ENCODE measurements around the gene TSPEAR.
"Not testable (repeated sequence)": the region's sequence is repeated elsewhere in the genome, so short reads cannot be mapped to it uniquely, and the experiment has no call there.

Gene TSPEAR

DNA sequence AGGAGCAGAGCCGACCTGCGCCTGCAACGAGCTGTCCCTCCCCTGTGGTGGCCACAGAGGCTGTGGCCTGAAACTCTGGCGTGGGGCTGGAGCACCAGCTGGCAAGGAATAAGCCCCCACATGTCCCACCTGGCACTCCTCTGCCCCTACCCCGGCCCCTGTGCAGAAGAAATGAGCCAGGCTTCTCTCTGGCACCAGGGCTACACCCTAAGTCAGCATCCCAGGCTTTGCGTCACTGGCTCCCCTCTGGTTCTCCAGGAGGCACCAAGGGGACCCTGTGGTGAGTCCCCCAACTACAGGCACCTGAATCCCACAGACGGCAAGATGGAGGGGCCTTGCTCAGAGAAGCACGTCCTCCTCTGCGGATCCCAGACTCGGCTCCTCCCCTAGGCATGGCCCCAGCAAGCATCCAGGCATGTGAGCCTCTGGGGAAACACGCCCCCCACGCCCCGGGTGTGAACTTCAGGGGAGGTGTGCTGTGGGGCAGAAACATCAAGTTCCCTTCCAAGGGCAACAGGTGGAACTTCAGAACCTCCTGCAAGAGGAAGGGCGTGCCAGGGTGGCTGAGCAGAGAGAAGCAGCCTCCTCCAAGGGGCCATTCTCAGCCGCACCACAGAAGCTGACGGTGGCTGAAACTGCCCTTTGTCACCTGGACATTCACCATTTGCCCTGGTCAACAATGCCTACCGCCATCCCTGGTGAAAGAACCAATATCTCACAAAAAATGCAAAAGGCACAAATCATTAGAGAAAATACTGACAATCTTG, 108.1 kb downstream of the TSPEAR start:
- no peak for DNase-seq (ENCODE audit: low spot score)

DNA sequence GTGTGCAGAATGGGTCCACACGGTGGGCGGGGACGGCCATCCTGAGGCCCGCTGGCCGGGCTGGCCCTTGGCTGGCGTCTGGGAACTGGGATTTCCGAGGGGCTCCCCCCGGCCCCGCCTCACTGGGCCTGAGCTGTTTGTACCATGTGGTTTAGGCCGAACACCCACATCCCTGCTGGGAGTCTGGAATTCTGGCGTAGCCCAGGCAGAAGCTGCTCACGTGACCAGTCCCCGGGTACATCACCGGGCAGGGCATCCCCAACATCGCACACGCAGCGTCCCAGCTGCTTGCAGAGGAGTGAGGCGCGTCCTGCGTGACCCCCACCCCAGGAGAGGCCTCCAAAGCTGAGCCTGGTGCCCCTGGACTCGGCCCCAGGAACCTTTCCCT, 108.9 kb downstream of the TSPEAR start:
- no peak for DNase-seq (ENCODE audit: low spot score)

GRCh38 chr21:44601596-44602462, 109.5 kb downstream of the TSPEAR start:
- no peak for DNase-seq (ENCODE audit: low spot score)

DNA sequence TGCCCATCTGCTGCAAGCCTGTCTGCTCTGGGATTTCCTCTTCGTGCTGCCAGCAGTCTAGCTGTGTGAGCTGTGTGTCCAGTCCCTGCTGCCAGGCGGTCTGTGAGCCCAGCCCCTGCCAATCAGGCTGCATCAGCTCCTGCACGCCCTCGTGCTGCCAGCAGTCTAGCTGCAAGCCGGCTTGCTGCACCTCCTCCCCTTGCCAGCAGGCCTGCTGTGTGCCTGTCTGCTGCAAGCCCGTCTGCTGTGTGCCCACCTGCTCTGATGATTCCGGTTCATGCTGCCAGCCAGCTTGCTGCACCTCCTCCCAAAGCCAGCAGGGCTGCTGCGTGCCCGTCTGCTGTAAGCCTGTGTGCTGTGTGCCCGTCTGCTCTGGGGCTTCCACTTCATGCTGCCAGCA, 110.3 kb downstream of the TSPEAR start:
- peak; percentile 1 for DNase-seq (ENCODE audit: low spot score)

GRCh38 chr21:44600118-44600978, 111.0 kb downstream of the TSPEAR start, which contains the start of gene KRTAP10-7:
KRTAP10-7 (plus strand) TSS chr21:44600597; CDS start chr21:44600622, 25 bp downstream.
- not testable (repeated sequence) for DNase-seq (ENCODE audit: low spot score)

- DNase-seq (ENCODE audit: low spot score), result no peak
These were observed 111.9 kb downstream of the TSPEAR start for GRCh38 chr21:44599264-44600029.

DNA sequence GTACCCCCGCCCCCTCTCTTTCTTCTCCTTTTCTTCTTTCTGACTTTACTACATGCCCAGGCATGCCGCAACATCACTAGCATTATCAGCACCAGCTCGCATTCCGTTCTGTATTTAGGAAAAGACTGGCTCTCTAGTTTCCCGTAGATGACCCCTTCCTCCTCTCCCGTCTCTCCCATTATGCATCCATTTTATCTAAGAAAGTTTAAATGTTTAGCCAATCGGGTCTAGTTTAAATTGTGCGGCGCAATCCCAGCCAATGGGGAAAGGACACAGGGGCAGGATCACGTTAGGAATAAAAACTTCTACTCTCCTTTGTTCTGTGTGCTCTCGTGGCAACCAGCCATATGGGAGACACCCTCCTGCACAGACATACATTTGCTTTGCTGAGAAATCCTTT, 113.3 kb downstream of the TSPEAR start:
- no peak for DNase-seq (ENCODE audit: low spot score)

DNA sequence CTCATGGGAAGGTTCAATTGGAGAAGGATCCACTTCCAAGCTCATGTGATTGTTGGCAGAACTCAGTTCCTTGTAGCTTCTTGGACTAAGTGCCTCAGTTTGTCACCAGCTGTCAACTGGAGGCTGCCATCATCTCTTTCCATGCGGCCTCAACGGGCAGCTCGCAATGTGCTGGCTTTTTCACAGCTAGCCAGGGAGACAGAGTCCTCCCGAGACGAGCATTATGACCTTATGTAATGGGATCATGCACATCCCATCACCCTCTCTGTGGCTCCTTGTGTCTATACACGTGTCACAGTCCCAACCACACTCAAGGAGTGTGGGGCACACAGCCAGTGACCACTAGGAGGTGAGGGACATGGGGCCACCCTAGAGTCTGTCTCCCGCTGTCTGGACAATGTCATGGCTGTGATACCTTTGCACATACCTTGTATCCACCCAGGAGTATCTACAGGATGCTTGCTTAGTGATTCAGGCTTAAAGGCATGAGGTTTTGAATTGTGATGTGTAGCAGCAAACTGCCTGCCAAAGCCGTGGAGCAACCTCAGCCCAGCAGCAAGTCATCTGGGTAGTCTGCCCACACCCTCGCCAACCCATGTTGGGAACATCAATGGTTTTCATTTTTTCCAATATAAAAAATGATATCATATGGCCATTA, 115.2 kb downstream of the TSPEAR start:
- no peak for DNase-seq (ENCODE audit: low spot score)

- no peak for DNase-seq (ENCODE audit: low spot score)
These were observed 115.8 kb downstream of the TSPEAR start for GRCh38 chr21:44595524-44595923.

DNA sequence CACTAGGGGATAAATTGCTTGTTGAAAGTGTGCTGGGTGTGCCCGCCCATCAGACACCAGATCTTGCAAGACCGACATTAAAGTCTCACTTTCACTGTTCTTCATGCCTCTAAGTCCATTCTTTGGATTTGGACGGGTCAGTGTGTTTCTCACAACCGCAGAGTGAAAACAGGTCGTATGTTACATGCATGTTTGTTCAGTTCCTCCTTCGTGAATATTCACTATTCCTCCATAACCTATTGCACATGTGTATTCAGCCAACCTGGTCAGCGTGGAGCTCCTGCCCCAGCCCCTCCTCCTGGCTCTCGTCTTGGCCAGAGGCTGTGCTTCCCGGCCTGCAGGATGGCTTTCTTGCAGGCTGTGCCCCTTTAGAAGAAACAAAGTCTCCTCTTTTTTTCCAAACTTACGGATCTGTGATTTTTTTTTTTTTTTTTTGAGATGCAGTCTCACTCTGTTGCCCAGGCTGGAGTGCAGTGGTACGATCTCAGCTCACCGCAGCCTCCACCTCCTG, 116.9 kb downstream of the TSPEAR start:
- no peak for DNase-seq (ENCODE audit: low spot score)

DNA sequence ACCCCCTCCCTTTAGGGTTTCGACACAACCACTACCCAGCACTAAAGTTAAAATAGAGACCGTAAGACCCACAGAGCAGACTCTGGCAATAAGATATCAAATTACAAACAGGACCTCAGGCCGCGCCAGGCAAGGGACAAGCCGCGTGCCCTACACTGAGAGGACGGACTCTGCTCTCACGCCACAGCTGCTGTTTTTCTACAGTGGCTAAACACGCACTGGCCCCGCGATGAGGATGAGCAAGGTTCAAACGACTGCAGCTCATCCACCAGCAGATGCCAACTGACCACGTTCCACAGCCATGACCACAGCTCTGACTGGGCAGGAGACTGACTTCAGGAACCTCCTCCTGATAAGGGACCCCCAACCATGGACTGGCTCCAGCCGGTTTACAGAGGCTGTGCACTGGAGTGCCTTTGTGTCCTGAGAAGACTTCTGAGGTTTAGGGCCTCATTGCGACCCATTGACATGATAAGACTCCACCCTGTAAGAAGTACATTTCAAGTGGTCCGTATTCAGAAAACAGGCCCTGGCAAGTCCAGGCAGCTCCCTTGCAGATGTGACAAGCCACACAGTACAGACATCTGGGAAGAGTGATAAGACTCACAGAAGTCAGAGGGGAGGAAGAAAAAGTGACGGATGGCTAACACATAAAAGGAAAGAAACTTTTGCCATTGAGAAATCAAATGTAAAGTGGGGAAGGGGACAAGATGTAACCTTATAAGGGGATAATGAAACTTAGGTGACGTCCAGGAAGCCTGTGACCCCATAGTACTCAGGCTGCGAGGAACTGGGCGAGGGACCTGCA, 117.6 kb downstream of the TSPEAR start:
- DNase-seq (ENCODE audit: low spot score), result no peak

DNA sequence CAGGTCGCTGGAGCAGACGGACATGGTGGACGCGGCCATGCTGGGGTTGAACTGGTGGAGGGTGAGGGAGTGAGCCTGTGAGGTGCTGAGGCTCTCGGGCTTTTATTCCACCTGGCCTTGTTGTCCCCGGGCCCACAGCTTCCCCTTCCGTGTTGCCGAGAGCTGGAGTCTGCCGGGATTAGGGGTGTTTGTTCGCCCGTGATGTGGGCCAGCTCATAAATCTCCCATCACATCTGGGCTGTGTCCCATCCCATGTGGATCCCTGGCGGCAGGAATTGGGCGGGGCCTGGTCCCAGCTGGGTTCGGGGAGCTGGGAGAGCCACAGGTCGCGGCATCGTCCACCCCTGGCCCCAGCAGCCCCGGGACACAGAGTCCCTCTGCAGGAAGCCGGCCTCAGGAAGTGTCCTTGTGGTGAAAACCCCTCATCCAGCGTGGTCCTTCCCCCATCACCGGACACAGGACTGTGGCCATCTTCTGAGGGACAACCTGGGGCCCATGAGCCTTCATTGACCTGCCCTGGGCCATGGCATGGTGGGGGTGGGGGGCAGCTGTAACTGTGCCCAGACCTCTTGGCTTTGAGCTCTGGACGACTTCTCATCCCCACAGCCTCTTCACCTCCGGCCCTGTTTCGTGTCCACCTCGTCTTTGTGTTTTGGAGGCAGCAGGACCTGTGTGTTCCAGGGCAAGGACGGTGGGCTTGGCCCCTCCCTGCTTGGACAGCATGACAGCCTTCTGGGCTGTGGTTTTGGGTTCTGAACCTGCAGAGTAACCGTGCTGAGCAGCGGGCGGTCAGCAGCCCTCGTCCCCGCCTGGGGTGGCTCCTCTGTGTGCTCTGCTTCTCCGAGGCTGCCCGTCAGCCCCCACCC, 118.7 kb downstream of the TSPEAR start, which contains the start of gene KRTAP10-6:
Gene KRTAP10-6, minus strand, starts transcription at position 60 of the 866 bp plus-strand sequence. Its CDS starts 21 bp downstream, at position 39.
- no peak for DNase-seq (ENCODE audit: low spot score)

DNA sequence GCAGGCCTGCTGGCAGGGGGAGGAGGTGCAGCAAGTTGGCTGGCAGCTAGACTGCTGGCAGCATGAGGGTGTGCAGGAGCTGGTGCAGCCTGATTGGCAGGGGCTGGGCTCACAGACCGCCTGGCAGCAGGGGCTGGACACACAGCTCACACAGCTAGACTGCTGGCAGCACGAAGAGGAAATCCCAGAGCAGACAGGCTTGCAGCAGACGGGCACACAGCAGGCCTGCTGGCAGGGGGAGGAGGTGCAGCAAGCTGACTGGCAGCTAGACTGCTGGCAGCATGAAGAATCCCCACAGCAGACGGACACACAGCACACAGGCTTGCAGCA, 119.6 kb downstream of the TSPEAR start:
- DNase-seq (ENCODE audit: low spot score), result peak; percentile 9

DNA sequence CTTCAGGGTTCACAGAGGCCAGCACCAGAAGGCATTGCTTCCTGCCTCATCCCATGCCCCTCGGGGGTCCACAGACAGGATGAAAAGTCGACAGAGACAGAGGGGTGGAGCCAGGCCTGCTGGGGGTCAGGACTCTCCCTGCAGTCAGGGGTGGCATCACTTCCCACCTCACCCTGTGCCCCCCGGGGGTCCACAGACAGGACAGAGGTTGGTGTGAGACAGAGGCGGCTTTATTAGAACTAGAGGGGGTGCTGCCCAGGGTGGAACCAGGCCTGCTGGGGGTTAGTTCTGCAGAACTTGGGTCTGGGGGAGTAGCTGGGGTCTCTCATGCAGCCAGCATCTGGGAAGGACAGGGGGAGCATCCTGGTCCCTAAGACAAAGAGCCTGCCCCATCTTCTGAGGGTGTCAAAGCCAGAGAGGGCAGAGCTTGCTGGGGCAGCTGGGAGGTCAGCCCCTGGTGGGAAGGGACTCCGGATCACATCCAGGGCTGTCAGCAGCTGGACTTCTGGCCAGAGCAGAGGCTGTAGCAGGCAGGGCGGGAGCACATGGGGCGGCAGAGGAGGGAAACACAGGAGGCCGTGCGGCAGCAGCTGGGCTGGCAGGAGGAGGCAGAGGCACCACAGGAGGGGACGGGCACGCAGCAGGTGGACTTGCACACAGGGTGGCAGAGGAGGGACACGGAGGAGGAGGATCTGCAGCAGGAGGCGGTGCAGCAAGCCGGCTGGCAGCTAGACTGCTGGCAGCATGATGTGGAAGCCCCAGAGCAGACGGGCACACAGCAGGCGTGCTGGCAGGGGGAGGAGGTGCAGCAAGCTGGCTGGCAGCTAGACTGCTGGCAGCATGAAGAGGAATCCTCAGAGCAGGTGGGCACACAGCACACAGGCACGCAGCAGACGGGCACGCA, 120.2 kb downstream of the TSPEAR start:
- DNase-seq (ENCODE audit: low spot score), result peak; percentile 14

DNA sequence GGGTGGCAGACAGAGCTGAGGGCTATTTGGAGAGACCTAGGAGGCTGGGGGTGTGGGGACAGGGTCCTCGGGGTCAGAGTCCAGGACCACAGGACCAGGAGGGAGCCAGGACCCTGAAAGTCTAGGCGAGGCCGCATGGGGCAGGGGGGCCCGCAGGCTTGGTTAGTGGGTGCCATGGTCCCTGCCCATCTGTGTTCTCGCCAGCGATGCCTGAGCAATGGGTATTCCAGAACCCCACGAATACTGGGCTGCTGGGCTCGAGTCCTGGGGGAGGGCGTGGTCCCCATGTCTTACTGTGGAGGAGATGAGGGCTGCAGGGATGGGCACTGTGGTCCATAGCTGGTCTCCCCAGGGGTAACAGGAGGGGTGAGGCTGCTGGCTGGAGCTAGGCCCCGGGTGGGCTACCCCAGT, 121.1 kb downstream of the TSPEAR start:
- DNase-seq (ENCODE audit: low spot score), result no peak

GRCh38 chr21:44589586-44590305, 121.6 kb downstream of the TSPEAR start:
- DNase-seq (ENCODE audit: low spot score), result no peak

DNA sequence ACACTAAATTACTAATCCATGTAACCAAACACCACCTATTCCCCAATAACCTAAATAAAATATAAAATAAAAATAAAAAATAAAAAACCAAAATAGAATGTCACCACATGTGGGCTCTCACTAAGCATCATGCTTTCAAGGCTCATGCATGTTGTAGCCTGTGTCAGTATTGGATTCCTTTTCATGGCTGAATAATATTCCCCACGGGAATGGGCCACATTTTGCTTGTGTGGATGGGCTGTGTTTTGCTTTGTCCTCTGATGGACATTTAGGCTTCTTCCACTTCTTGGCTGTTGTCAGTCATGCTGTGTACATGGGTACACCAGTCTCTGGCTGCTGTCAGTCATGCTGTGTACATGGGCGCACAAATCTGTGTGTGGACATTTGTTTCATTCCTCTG, 122.3 kb downstream of the TSPEAR start:
- DNase-seq (ENCODE audit: low spot score), result no peak
